K562 (cell line): ENCODE data around the gene ALG9. TPM values are rescaled to one million over a fixed set of nuclear protein-coding genes. Genes with fewer than 3 reads are reported as not detected.

ENCODE experiments used
- ATAC-seq: fragments of 200-7000 bp; cut with Tn5 transposase; 3 replicates; pipeline ENCODE4 v1.9.1; 2020; ENCODE audit warnings: moderate library complexity
- BruUV-seq: library from RNA; stranded (reverse); fragments of 400-500 nt; replicated peaks from 2 replicates; lab custom pipeline; 2021; lab: Mats Ljungman, UMichigan
- CTCF ChIA-PET: fragments of 300-600 bp; formaldehyde crosslinking; extraction: SDS; loops from one replicate; lab custom pipeline; 2021; ENCODE audit warnings: low intra/inter-chr PET ratio; lab: Yijun Ruan, JAX
- POLR2A ChIA-PET: fragments of 300-600, 350-650 bp; sonication (Branson Sonifier 250); formaldehyde crosslinking; extraction: SDS; loops from one replicate; lab custom pipeline; 2021; ENCODE audit warnings: antibody characterized with exemption, inconsistent platforms; lab: Yijun Ruan, JAX
- DNase-seq, 4 experiments: peaks; one replicate each; pipeline versions ENCODE4 v3.0.0 to v3.0.0-alpha.2; 2011 to 2018; ENCODE audit warnings: low spot score in 3 of 4, mixed read lengths in 3 of 4; ENCODE audit errors: extremely low read depth in 1 of 4
- FAIRE-seq: peaks from 2 replicates; lab custom pipeline; 2011; peaks lifted over from hg19 to GRCh38; lab: Jason Lieb, UNC
- H2AFZ ChIP-seq: 2 replicates; pipeline ENCODE4 v1.6.0; 2011; ENCODE audit warnings: low read depth, low read length, control low read depth, inconsistent platforms
- H3K27ac ChIP-seq: fragments of 200-600 bp; 3 replicates; pipeline ENCODE4 v1.8.0; 2011; ENCODE audit warnings: low read depth, mild to moderate bottlenecking, control low read depth, inconsistent platforms, low read length, moderate library complexity, mixed read lengths; ENCODE audit errors: extremely low read depth
- H3K27me3 ChIP-seq, 2 experiments: fragments of 300-600 bp in 1 of 2; 2 replicates in 1 of 2; 3 replicates in 1 of 2; pipeline versions ENCODE4 v1.6.0 to v1.8.0; 2011; ENCODE audit warnings: inconsistent platforms in 2 of 2, low read length in 2 of 2, mild to moderate bottlenecking in 1 of 2, mixed read lengths in 1 of 2, moderate library complexity in 1 of 2; ENCODE audit not compliant: control insufficient read depth in 2 of 2, insufficient read depth in 2 of 2
- H3K36me3 ChIP-seq: fragments of 300-600 bp; 3 replicates; pipeline ENCODE4 v1.8.0; 2011; ENCODE audit warnings: mild to moderate bottlenecking, low read length, inconsistent platforms; ENCODE audit not compliant: control insufficient read depth, insufficient read depth
- H3K4me1 ChIP-seq, 2 experiments: fragments of 200-600 bp in 1 of 2; replicated peaks in 1 of 2; 2 replicates in 1 of 2; 3 replicates in 1 of 2; pipeline versions ENCODE4 v1.5.1 to v1.8.0; 2011; ENCODE audit warnings: inconsistent platforms in 2 of 2, low read length in 2 of 2, mild to moderate bottlenecking in 1 of 2, mixed read lengths in 1 of 2, moderate library complexity in 1 of 2; ENCODE audit not compliant: control insufficient read depth in 2 of 2, insufficient read depth in 2 of 2
- H3K4me2 ChIP-seq: 2 replicates; pipeline ENCODE4 v1.6.1; 2011; ENCODE audit warnings: low read length, control low read depth, inconsistent platforms, mixed read lengths; ENCODE audit not compliant: insufficient read depth
- H3K4me3 ChIP-seq: fragments of 200-600 bp; sonication (generic), shearing (Covaris generic); 2 replicates; pipeline ENCODE4 v1.5.1; 2016; ENCODE audit warnings: control low read depth, inconsistent platforms
- H3K79me2 ChIP-seq: fragments of 200-600 bp; 3 replicates; pipeline ENCODE4 v1.8.0; 2011; ENCODE audit warnings: low read length, inconsistent platforms; ENCODE audit not compliant: control insufficient read depth, insufficient read depth
- H3K9ac ChIP-seq, 2 experiments: 2 replicates each; pipeline versions ENCODE4 v1.6.0 to v1.6.1; 2011; ENCODE audit warnings: low read depth in 2 of 2, low read length in 2 of 2, control low read depth in 1 of 2, inconsistent platforms in 1 of 2, mild to moderate bottlenecking in 1 of 2, mixed read lengths in 1 of 2; ENCODE audit not compliant: insufficient read depth in 1 of 2
- H3K9me1 ChIP-seq: one replicate; pipeline ENCODE4 v1.6.0; 2011; ENCODE audit warnings: inconsistent platforms, mild to moderate bottlenecking, low read length, moderate library complexity; ENCODE audit not compliant: control insufficient read depth, insufficient read depth
- H3K9me3 ChIP-seq: replicated peaks from 2 replicates; pipeline ENCODE4 v1.5.1; 2011; ENCODE audit warnings: low read depth, low read length, inconsistent platforms; ENCODE audit not compliant: control insufficient read depth, insufficient read depth
- H4K20me1 ChIP-seq: replicated peaks from 2 replicates; pipeline ENCODE4 v1.6.1; 2011; ENCODE audit warnings: low read length, inconsistent platforms, mixed read lengths; ENCODE audit not compliant: control insufficient read depth, insufficient read depth
- CBFB ChIP-seq: sonication (generic); formaldehyde crosslinking; IDR thresholded peaks from 2 replicates; pipeline ENCODE4 v1.4.0; 2020; ENCODE audit warnings: mild to moderate bottlenecking, missing genetic modification reagents
- IRF9 ChIP-seq: fragments of 450-650 bp; IDR thresholded peaks from 2 replicates; pipeline ENCODE4 v1.6.1; 2016; ENCODE audit warnings: missing biosample characterization, missing genetic modification characterization
- MITF ChIP-seq: IDR thresholded peaks from 2 replicates; pipeline ENCODE4 v1.6.1; 2014; ENCODE audit warnings: antibody characterized with exemption
- NONO ChIP-seq, 2 experiments: fragments of 200-400 bp in 1 of 2; fragments of 450-650 bp in 1 of 2; formaldehyde crosslinking in 1 of 2; IDR thresholded peaks; 2 replicates each; pipeline ENCODE4 v1.6.1; 2017; ENCODE audit warnings: low read depth in 2 of 2, mild to moderate bottlenecking in 2 of 2, moderate library complexity in 2 of 2, low read length in 1 of 2
- NR3C1 ChIP-seq: sonication (generic); formaldehyde crosslinking; IDR thresholded peaks from 2 replicates; pipeline ENCODE4 v1.8.1; 2022; ENCODE audit warnings: missing genetic modification reagents
- XRCC3 ChIP-seq: fragments of 450-650 bp; IDR thresholded peaks from 2 replicates; pipeline ENCODE4 v1.6.1; 2017; ENCODE audit warnings: mild to moderate bottlenecking, moderate library complexity
- ZNF175 ChIP-seq: fragments of 200-800 bp; sonication (Bioruptor generic); IDR thresholded peaks from 2 replicates; pipeline ENCODE4 v1.6.1; 2016; ENCODE audit warnings: low read depth, mild to moderate bottlenecking, missing genetic modification characterization, missing compliant biosample characterization
- WGBS: fragments of 100-300 bp; shearing (Covaris generic); methylation state at CpG from one replicate; pipeline ENCODE4 v1.1.6; 2016; ENCODE audit warnings: low coverage, mixed read lengths; ENCODE audit not compliant: insufficient coverage; ENCODE audit errors: missing lambda C conversion rate; 5-methylcytosine and 5-hydroxymethylcytosine counted together
- in situ Hi-C: fragments of 300-500 bp; cut with MboI; formaldehyde crosslinking; loops from 4 replicates; pipeline ENCODE4 v1.15.0; 2018; ENCODE audit warnings: inconsistent platforms, mixed read lengths
- intact Hi-C: fragments of 100-400 bp; cut with micrococcal nuclease; formaldehyde crosslinking; loops from 2 replicates; pipeline ENCODE4 v1.14.2; 2022
- polyA plus RNA-seq, 8 experiments: library from polyadenylated mRNA; depleted of rRNA in 4 of 8; stranded (reverse) in 5 of 8; unstranded in 3 of 8; fragments of >200 nt; fragmentation: Nextera tagmentation in 2 of 8; fragmentation: Illumina TruSeq in 1 of 8; extraction: Ambion mirVana in 2 of 8; extraction: Trizol in 1 of 8; gene quantifications; 2 replicates each; pipeline versions ENCODE4 v1.2.1 to v1.2.3, GENCODE V29; 2011 to 2014; ENCODE audit warnings: inconsistent platforms in 1 of 8, missing spikeins in 1 of 8
- total RNA-seq, 7 experiments: library from RNA; depleted of rRNA in 6 of 7; stranded (reverse); fragments of >200 nt in 6 of 7; fragmentation: Illumina TruSeq in 2 of 7; extraction: Trizol in 2 of 7; gene quantifications; 2 replicates each; pipeline versions ENCODE4 v1.2.1 to v1.2.3, GENCODE V29; 2011 to 2021; ENCODE audit warnings: low replicate concordance in 1 of 7
- TF ChIP-seq, protein P1 (sequence below): fragments of 250-450 bp; sonication (Bioruptor Pico); IDR thresholded peaks from 2 replicates; pipeline ENCODE4 v1.8.0; 2022; ENCODE audit warnings: moderate library complexity, mild to moderate bottlenecking, inconsistent platforms

The ALG9 gene
- total and polyA plus RNA-seq, 9 of the 15 experiments (the other 6 are each of a cell fraction or from before 2014, with no cell fraction given) = 11.5 to 40.5 (median 24.9) TPM

DNA sequence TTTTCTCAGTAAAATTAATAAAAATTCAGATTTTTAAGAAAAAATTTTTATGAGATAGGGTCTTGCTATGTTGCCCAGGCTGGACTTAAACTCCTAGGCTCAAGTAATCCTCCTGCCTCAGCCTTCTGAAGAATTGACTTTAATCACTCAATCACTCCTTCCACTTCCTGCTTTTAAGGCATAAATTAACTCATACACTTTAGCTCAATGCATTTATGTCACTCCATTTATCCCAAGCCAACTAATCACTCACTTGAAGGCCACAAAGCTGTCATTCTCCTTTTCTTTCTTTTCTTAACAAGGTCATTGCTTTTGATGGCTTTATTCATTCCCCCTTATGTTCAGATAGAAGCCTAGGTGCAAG lies 877 bp downstream of the ALG9 start (continued):
- TF ChIP-seq MITF (no peak), CBFB (CRISPR knock-in tag) (no peak), NONO (IDR thresholded peaks at IDR 0.05; ENCODE audit: low read depth in 2 of 2, low read length in 1 of 2) (no peak)

- no peaks in the 10 kb centered on the region for H4K20me1 ChIP-seq
- intact Hi-C loops = no loop called here
- H3K27ac ChIP-seq = no peak overlapping the region; the same call in 2 of the 3 replicates
- H3K9me1 ChIP-seq = no peaks in the 10 kb centered on the region
- H3K4me2 ChIP-seq = peak overlapping the region; percentile 91; the same call in 1 of the 2 replicates
- peaks cover 10% of the 10 kb centered on the region; the same call in 2 of the 3 replicates for H3K79me2 ChIP-seq
- TF ChIP-seq ZNF175 (CRISPR knock-in tag) (no peak), IRF9 (no peak), XRCC3 (no peak), NR3C1 (CRISPR knock-in tag) (no peak)
- TF ChIP-seq, protein P1, sequence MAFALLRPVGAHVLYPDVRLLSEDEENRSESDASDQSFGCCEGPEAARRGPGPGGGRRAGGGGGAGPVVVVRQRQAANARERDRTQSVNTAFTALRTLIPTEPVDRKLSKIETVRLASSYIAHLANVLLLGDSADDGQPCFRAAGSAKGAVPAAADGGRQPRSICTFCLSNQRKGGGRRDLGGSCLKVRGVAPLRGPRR (CRISPR knock-in tag) = no peak
- TF ChIP-seq, all 486 proteins: peak for 0
- H3K4me1 ChIP-seq = peaks cover 3 to 4% of the 10 kb centered on the region in 2 experiments; a peak in 2 of 5 replicates
- no peaks in the 10 kb centered on the region for H3K27me3 ChIP-seq
- 31% methylated on average over 1 of the region's 1 CpG for WGBS
- no peaks in the 10 kb centered on the region for H3K9me3 ChIP-seq
- BruUV-seq = no TSS peak
- no peak for DNase-seq
- no peak for FAIRE-seq
- CTCF ChIA-PET = no interaction called here
- no peak overlapping the region for H3K4me3 ChIP-seq
- in situ Hi-C loops = no loop called here
- POLR2A ChIA-PET = interaction anchor here (0.6 to 2.7 kb wide), 8 partner anchors 8 to 277 kb away, joined by 3 to 18 read pairs (median 5); no protein-coding TSS in a partner anchor
- H3K36me3 ChIP-seq = peaks cover 32% of the 10 kb centered on the region
- H2AFZ ChIP-seq = no peak overlapping the region
- no peak for ATAC-seq
- peak overlapping the region in 1 of 2 experiments; percentile 5; a peak in 1 of 4 replicates for H3K9ac ChIP-seq
Observed at GRCh38 chr11:111870113-111870512, 1.3 kb downstream of the ALG9 start.
